ENCODE data around the gene PLCL1. TPM values are rescaled to one million over a fixed set of nuclear protein-coding genes. Genes with fewer than 3 reads are reported as not detected.

Gene PLCL1
- total and polyA plus RNA-seq, 5 donors = 19.5 to 70.1 (median 45.0) TPM

GRCh38 chr2:197982565-197982964 is 178.2 kb downstream of the PLCL1 start:
- H3K27me3 ChIP-seq (ENCODE audit: control insufficient read depth, insufficient read depth) = no peaks in the 10 kb centered on the region
- H3K4me1 ChIP-seq (ENCODE audit: control insufficient read depth, insufficient read depth, low read length) = no peaks in the 10 kb centered on the region
- intact Hi-C loops (cut with DNase I) = no loop called here
- no peak for DNase-seq
- H3K9me3 ChIP-seq (ENCODE audit: control insufficient read depth, low read length) = no peaks in the 10 kb centered on the region
- ATAC-seq = no peak
- WGBS = 69% methylated on average over 2 of the region's 2 CpGs
- no peak overlapping the region for H3K4me3 ChIP-seq (ENCODE audit: low read length)
- H3K27ac ChIP-seq (ENCODE audit: low read length) = no peak overlapping the region

GRCh38 chr2:197985029-197985638 is 180.7 kb downstream of the PLCL1 start:
- Histone ChIP-seq H3K27ac (ENCODE audit: low read length) (no peak overlapping the region), H3K9me3 (ENCODE audit: control insufficient read depth, low read length) (no peaks in the 10 kb centered on the region), H3K4me1 (ENCODE audit: control insufficient read depth, insufficient read depth, low read length) (no peaks in the 10 kb centered on the region), H3K27me3 (ENCODE audit: control insufficient read depth, insufficient read depth) (no peaks in the 10 kb centered on the region), H3K4me3 (ENCODE audit: low read length) (no peak overlapping the region)
- WGBS = 97% methylated on average over 2 of the region's 2 CpGs
- intact Hi-C loops (cut with DNase I) = no loop called here
- DNase-seq = no peak
- no peak for ATAC-seq

- no peaks in the 10 kb centered on the region for H3K4me1 ChIP-seq (ENCODE audit: control insufficient read depth, insufficient read depth, low read length)
- intact Hi-C loops (cut with DNase I) = no loop called here
- no peaks in the 10 kb centered on the region for H3K27me3 ChIP-seq (ENCODE audit: control insufficient read depth, insufficient read depth)
- WGBS = 72% methylated on average over 3 of the region's 3 CpGs
- H3K4me3 ChIP-seq (ENCODE audit: low read length) = no peak overlapping the region
- no peak for ATAC-seq
- H3K27ac ChIP-seq (ENCODE audit: low read length) = no peak overlapping the region
- H3K9me3 ChIP-seq (ENCODE audit: control insufficient read depth, low read length) = no peaks in the 10 kb centered on the region
- no peak for DNase-seq
Observed at GRCh38 chr2:197986977-197987376, 182.6 kb downstream of the PLCL1 start.

- Histone ChIP-seq H3K27ac (ENCODE audit: low read length) (no peak overlapping the region), H3K4me1 (ENCODE audit: control insufficient read depth, insufficient read depth, low read length) (no peaks in the 10 kb centered on the region), H3K4me3 (ENCODE audit: low read length) (no peak overlapping the region), H3K9me3 (ENCODE audit: control insufficient read depth, low read length) (no peaks in the 10 kb centered on the region), H3K27me3 (ENCODE audit: control insufficient read depth, insufficient read depth) (no peaks in the 10 kb centered on the region)
- intact Hi-C loops (cut with DNase I) = no loop called here
- no peak for ATAC-seq
- WGBS = 100% methylated on average over 2 of the region's 2 CpGs
- DNase-seq = no peak
Observed at GRCh38 chr2:197990356-197990755, 186.0 kb downstream of the PLCL1 start.

GRCh38 chr2:197992482-197993133 is 188.2 kb downstream of the PLCL1 start:
- intact Hi-C loops (cut with DNase I) = no loop called here
- Histone ChIP-seq H3K4me3 (ENCODE audit: low read length) (no peak overlapping the region), H3K27me3 (ENCODE audit: control insufficient read depth, insufficient read depth) (no peaks in the 10 kb centered on the region), H3K4me1 (ENCODE audit: control insufficient read depth, insufficient read depth, low read length) (peaks cover 11% of the 10 kb centered on the region), H3K27ac (ENCODE audit: low read length) (no peak overlapping the region), H3K9me3 (ENCODE audit: control insufficient read depth, low read length) (no peaks in the 10 kb centered on the region)
- ATAC-seq = no peak
- 93% methylated on average over 4 of the region's 4 CpGs for WGBS
- DNase-seq = no peak

GRCh38 chr2:197993363-197993762 is 189.0 kb downstream of the PLCL1 start:
- Histone ChIP-seq H3K4me1 (ENCODE audit: control insufficient read depth, insufficient read depth, low read length) (peaks cover 11% of the 10 kb centered on the region), H3K27ac (ENCODE audit: low read length) (no peak overlapping the region), H3K9me3 (ENCODE audit: control insufficient read depth, low read length) (no peaks in the 10 kb centered on the region), H3K27me3 (ENCODE audit: control insufficient read depth, insufficient read depth) (no peaks in the 10 kb centered on the region), H3K4me3 (ENCODE audit: low read length) (no peak overlapping the region)
- DNase-seq (no peak), ATAC-seq (no peak)
- intact Hi-C loops (cut with DNase I) = no loop called here

- 95% methylated on average over 2 of the region's 2 CpGs for WGBS
- no peak for ATAC-seq
- Histone ChIP-seq H3K4me3 (ENCODE audit: low read length) (no peak overlapping the region), H3K27ac (ENCODE audit: low read length) (no peak overlapping the region), H3K4me1 (ENCODE audit: control insufficient read depth, insufficient read depth, low read length) (peaks cover 11% of the 10 kb centered on the region), H3K27me3 (ENCODE audit: control insufficient read depth, insufficient read depth) (no peaks in the 10 kb centered on the region), H3K9me3 (ENCODE audit: control insufficient read depth, low read length) (no peaks in the 10 kb centered on the region)
- DNase-seq = no peak
- intact Hi-C loops (cut with DNase I) = no loop called here
Observed at GRCh38 chr2:197993830-197994229, 189.4 kb downstream of the PLCL1 start.

GRCh38 chr2:197994751-197995150 is 190.4 kb downstream of the PLCL1 start:
- no peak overlapping the region for H3K4me3 ChIP-seq (ENCODE audit: low read length)
- WGBS = 38% methylated on average over 1 of the region's 1 CpG

GRCh38 chr2:197996583-197996982 is 192.2 kb downstream of the PLCL1 start:
- DNase-seq (no peak), ATAC-seq (no peak)
- no peaks in the 10 kb centered on the region for H3K27me3 ChIP-seq (ENCODE audit: control insufficient read depth, insufficient read depth)
- WGBS = 69% methylated on average over 2 of the region's 2 CpGs
- no peak overlapping the region for H3K4me3 ChIP-seq (ENCODE audit: low read length)
- no peak overlapping the region for H3K27ac ChIP-seq (ENCODE audit: low read length)
- H3K9me3 ChIP-seq (ENCODE audit: control insufficient read depth, low read length) = no peaks in the 10 kb centered on the region
- intact Hi-C loops (cut with DNase I) = no loop called here
- peaks cover 11% of the 10 kb centered on the region for H3K4me1 ChIP-seq (ENCODE audit: control insufficient read depth, insufficient read depth, low read length)

More at GRCh38 chr2:197994751-197995150, 190.4 kb downstream of the PLCL1 start:
- H3K27me3 ChIP-seq (ENCODE audit: control insufficient read depth, insufficient read depth) = no peaks in the 10 kb centered on the region
- H3K27ac ChIP-seq (ENCODE audit: low read length) = no peak overlapping the region
- intact Hi-C loops (cut with DNase I) = no loop called here
- ATAC-seq (no peak), DNase-seq (no peak)
- no peaks in the 10 kb centered on the region for H3K9me3 ChIP-seq (ENCODE audit: control insufficient read depth, low read length)
- H3K4me1 ChIP-seq (ENCODE audit: control insufficient read depth, insufficient read depth, low read length) = peaks cover 11% of the 10 kb centered on the region

GRCh38 chr2:197997083-197997541 is 192.7 kb downstream of the PLCL1 start:
- Histone ChIP-seq H3K27me3 (ENCODE audit: control insufficient read depth, insufficient read depth) (no peaks in the 10 kb centered on the region), H3K4me1 (ENCODE audit: control insufficient read depth, insufficient read depth, low read length) (peaks cover 11% of the 10 kb centered on the region), H3K9me3 (ENCODE audit: control insufficient read depth, low read length) (no peaks in the 10 kb centered on the region), H3K4me3 (ENCODE audit: low read length) (no peak overlapping the region), H3K27ac (ENCODE audit: low read length) (no peak overlapping the region)
- intact Hi-C loops (cut with DNase I) = no loop called here
- DNase-seq = no peak
- WGBS = 72% methylated on average over 7 of the region's 7 CpGs
- ATAC-seq = no peak

GRCh38 chr2:197998702-197999101 is 194.3 kb downstream of the PLCL1 start:
- 95% methylated on average over 3 of the region's 3 CpGs for WGBS
- DNase-seq (no peak), ATAC-seq (no peak)
- Histone ChIP-seq H3K9me3 (ENCODE audit: control insufficient read depth, low read length) (no peaks in the 10 kb centered on the region), H3K27me3 (ENCODE audit: control insufficient read depth, insufficient read depth) (no peaks in the 10 kb centered on the region), H3K4me1 (ENCODE audit: control insufficient read depth, insufficient read depth, low read length) (peaks cover 11% of the 10 kb centered on the region), H3K4me3 (ENCODE audit: low read length) (no peak overlapping the region), H3K27ac (ENCODE audit: low read length) (no peak overlapping the region)
- intact Hi-C loops (cut with DNase I) = no loop called here

Measured in right cardiac atrium (tissue), 5 donors.